Measurements from ENCODE around the gene MSI2. TPM values are rescaled to one million over a fixed set of nuclear protein-coding genes. Genes with fewer than 3 reads are reported as not detected.

The MSI2 gene
- total RNA-seq, 4 donors from 2014 or later: 19.7 to 35.8 (median 22.4) TPM

GRCh38 chr17:57605675-57606105, 349.4 kb downstream of the MSI2 start:
- 70% methylated on average over 5 of the region's 5 CpGs for WGBS
- TF ChIP-seq EP300 (IDR thresholded peaks at IDR 0.05) (no peak), POLR2A (IDR thresholded peaks at IDR 0.05) (no peak), POLR2AphosphoS5 (IDR thresholded peaks at IDR 0.05) (no peak), CTCF (IDR thresholded peaks at IDR 0.05) (no peak)
- Histone ChIP-seq H3K27me3 (no peaks in the 10 kb centered on the region), H3K27ac (peak overlapping the region; percentile 37), H3K4me3 (peak overlapping the region; percentile 10), H3K9me3 (no peaks in the 10 kb centered on the region), H3K36me3 (peaks cover 4% of the 10 kb centered on the region), H3K4me1 (peaks cover 38% of the 10 kb centered on the region)
- DNase-seq (ENCODE audit: low spot score in 2 of 2): no peak

- no peak for TF ChIP-seq POLR2AphosphoS5 (IDR thresholded peaks at IDR 0.05)
- TF ChIP-seq POLR2A (IDR thresholded peaks at IDR 0.05): no peak
- no peak for TF ChIP-seq CTCF (IDR thresholded peaks at IDR 0.05)
- no peak for TF ChIP-seq EP300 (IDR thresholded peaks at IDR 0.05)
- Histone ChIP-seq H3K9me3 (no peaks in the 10 kb centered on the region), H3K27ac (no peak overlapping the region), H3K27me3 (no peaks in the 10 kb centered on the region), H3K36me3 (peaks cover 2% of the 10 kb centered on the region), H3K4me3 (no peak overlapping the region), H3K4me1 (peaks cover 38% of the 10 kb centered on the region)
- DNase-seq (ENCODE audit: low spot score in 2 of 2): peak in 1 of 2 donors; percentile 26
- 92% methylated on average over 6 of the region's 6 CpGs for WGBS
These were observed 350.0 kb downstream of the MSI2 start for GRCh38 chr17:57606111-57606875.

GRCh38 chr17:57607553-57608120, 351.3 kb downstream of the MSI2 start:
- peaks cover 41% of the 10 kb centered on the region for H3K4me1 ChIP-seq
- no peak overlapping the region for H3K27ac ChIP-seq
- H3K27me3 ChIP-seq: no peaks in the 10 kb centered on the region
- TF ChIP-seq EP300 (IDR thresholded peaks at IDR 0.05) (no peak), CTCF (IDR thresholded peaks at IDR 0.05) (no peak), POLR2AphosphoS5 (IDR thresholded peaks at IDR 0.05) (no peak), POLR2A (IDR thresholded peaks at IDR 0.05) (no peak)
- DNase-seq (ENCODE audit: low spot score in 2 of 2): peak in 1 of 2 donors; percentile 54
- H3K9me3 ChIP-seq: no peaks in the 10 kb centered on the region
- 70% methylated on average over 12 of the region's 12 CpGs for WGBS
- no peaks in the 10 kb centered on the region for H3K36me3 ChIP-seq
- H3K4me3 ChIP-seq: no peak overlapping the region

- TF ChIP-seq POLR2AphosphoS5 (IDR thresholded peaks at IDR 0.05) (no peak), POLR2A (IDR thresholded peaks at IDR 0.05) (no peak), EP300 (IDR thresholded peaks at IDR 0.05) (no peak), CTCF (IDR thresholded peaks at IDR 0.05) (no peak)
- H3K9me3 ChIP-seq: no peaks in the 10 kb centered on the region
- WGBS: 94% methylated on average over 12 of the region's 12 CpGs
- H3K27me3 ChIP-seq: no peaks in the 10 kb centered on the region
- peak in 1 of 2 donors; percentile 63 for DNase-seq (ENCODE audit: low spot score in 2 of 2)
- H3K4me3 ChIP-seq: no peak overlapping the region
- H3K4me1 ChIP-seq: peaks cover 42% of the 10 kb centered on the region
- no peaks in the 10 kb centered on the region for H3K36me3 ChIP-seq
- H3K27ac ChIP-seq: peak overlapping the region; percentile 32
These were observed 352.2 kb downstream of the MSI2 start for GRCh38 chr17:57608369-57609124.

All from suprapubic skin (tissue), 4 donors.